ENCODE data around the gene DCLK1.

DNA sequence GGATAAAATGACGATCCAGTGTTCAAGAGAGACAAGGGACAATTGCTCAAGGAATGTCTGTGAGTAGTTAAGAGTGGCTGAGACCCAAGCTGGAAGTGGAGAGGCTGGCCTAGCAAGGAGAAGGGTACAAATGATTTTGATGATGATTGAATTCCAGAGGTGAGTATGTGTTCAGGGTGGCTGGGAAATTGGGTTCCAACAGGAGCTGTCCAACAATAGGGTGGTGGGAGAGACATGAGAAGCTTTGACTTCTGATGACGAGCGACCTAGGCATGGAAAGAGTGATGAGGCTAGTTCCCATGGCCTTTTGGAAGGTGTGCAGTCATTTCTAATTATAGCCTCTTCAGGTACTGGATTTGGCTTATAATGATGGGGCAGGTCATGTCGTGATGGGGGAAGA, 29.1 kb upstream of the DCLK1 start:
- TF ChIP-seq POLR2A (IDR thresholded peaks at IDR 0.05) = no peak
- TF ChIP-seq, protein P1, sequence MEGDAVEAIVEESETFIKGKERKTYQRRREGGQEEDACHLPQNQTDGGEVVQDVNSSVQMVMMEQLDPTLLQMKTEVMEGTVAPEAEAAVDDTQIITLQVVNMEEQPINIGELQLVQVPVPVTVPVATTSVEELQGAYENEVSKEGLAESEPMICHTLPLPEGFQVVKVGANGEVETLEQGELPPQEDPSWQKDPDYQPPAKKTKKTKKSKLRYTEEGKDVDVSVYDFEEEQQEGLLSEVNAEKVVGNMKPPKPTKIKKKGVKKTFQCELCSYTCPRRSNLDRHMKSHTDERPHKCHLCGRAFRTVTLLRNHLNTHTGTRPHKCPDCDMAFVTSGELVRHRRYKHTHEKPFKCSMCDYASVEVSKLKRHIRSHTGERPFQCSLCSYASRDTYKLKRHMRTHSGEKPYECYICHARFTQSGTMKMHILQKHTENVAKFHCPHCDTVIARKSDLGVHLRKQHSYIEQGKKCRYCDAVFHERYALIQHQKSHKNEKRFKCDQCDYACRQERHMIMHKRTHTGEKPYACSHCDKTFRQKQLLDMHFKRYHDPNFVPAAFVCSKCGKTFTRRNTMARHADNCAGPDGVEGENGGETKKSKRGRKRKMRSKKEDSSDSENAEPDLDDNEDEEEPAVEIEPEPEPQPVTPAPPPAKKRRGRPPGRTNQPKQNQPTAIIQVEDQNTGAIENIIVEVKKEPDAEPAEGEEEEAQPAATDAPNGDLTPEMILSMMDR (IDR thresholded peaks at IDR 0.05) = no peak
- TF ChIP-seq EP300 (IDR thresholded peaks at IDR 0.05) = no peak
